Measurements from ENCODE around the gene JHY.

DNA sequence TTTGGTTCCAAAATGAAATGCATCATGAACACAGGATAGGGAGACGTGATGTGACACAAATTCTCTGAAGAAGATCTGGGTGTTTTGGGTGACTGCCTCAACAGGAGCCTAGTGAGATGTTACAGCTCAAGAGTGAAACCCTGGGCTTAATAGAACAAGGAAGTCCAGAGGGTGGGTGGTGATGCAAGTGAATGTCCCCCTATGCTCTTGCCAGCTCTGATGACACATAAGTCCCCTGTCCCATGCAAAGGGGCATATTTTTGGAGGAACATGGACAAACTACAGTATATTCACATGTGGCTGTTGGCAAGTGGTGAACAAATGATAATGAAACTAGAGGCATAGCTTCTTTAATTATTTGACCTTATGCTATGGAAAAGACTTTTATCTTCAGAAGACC is 35.1 kb upstream of the JHY start:
- TF ChIP-seq POLR2A (IDR thresholded peaks at IDR 0.05; ENCODE audit: low read length) = no peak
- TF ChIP-seq GATA1 (IDR thresholded peaks at IDR 0.05; ENCODE audit: low read depth, low read length) = no peak

Measured in erythroblast (primary cell).